HG02973 (cell line): ENCODE data around the gene OVCH1.

Experiments used
- ATAC-seq: cut with Tn5 transposase; IDR thresholded peaks from one replicate; pipeline ENCODE4 v1.9.1; 2021; ENCODE audit warnings: moderate library complexity; ENCODE audit not compliant: unreplicated experiment

OVCH1 gene, protein sequence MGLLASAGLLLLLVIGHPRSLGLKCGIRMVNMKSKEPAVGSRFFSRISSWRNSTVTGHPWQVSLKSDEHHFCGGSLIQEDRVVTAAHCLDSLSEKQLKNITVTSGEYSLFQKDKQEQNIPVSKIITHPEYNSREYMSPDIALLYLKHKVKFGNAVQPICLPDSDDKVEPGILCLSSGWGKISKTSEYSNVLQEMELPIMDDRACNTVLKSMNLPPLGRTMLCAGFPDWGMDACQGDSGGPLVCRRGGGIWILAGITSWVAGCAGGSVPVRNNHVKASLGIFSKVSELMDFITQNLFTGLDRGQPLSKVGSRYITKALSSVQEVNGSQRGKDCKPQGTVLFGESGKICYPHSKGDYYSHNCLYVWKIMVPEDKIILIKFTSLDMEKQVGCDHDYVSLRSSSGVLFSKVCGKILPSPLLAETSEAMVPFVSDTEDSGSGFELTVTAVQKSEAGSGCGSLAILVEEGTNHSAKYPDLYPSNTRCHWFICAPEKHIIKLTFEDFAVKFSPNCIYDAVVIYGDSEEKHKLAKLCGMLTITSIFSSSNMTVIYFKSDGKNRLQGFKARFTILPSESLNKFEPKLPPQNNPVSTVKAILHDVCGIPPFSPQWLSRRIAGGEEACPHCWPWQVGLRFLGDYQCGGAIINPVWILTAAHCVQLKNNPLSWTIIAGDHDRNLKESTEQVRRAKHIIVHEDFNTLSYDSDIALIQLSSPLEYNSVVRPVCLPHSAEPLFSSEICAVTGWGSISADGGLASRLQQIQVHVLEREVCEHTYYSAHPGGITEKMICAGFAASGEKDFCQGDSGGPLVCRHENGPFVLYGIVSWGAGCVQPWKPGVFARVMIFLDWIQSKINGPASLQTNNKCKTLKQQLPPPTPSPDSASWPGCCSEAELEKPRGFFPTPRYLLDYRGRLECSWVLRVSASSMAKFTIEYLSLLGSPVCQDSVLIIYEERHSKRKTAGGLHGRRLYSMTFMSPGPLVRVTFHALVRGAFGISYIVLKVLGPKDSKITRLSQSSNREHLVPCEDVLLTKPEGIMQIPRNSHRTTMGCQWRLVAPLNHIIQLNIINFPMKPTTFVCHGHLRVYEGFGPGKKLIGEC

DNA sequence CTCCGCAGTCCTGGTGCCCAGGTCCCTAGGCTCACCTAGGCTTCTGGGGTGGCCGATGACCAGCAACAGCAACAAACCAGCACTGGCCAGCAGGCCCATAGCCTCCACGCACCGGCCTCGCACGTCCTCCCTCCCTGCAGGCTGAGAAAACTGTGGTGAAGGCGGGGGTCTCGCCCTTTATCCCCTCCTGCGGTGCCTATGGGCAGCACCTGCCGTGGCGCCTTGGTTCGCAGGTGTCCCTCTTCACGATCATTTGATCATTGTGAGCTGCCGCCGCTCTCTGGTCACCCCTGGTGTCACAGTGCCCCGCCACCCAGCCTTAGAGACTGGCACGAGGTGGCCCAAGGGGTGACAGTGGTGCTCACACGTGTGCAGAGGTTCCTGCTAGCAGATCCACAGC is at the start of gene OVCH1:
Gene OVCH1 (minus strand): TSS at position 99 of the 400 bp plus-strand sequence. CDS start 0 bp downstream, at position 99.
- no peak for ATAC-seq

DNA sequence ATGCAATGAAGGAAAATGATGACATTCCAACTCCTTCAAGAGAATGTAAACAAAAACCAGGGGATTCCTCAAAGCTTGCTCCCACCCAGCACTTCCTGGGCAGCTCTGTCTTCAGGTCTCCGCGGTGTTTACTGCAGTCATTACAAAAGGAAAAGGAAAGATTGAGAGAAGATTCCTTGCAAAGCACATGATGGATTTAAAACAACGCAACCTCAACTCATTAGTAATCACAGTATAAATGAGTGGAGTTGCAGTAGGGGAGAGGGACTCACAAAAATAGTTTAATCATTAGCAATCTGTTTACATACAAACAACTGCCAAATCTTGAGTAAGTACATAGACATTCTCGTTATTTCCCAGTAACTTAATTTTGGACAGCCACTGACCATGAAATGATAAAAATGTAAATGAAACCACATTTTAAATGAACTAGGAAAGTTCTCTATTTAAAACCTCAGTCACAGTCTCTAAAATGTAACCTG is 49.7 kb upstream of the OVCH1 start:
- ATAC-seq = no peak

- no peak for ATAC-seq
Observed at GRCh38 chr12:29546000-29546399, 48.5 kb upstream of the OVCH1 start.

GRCh38 chr12:29545102-29545467 is 47.6 kb upstream of the OVCH1 start:
- peak; percentile 77 for ATAC-seq

DNA sequence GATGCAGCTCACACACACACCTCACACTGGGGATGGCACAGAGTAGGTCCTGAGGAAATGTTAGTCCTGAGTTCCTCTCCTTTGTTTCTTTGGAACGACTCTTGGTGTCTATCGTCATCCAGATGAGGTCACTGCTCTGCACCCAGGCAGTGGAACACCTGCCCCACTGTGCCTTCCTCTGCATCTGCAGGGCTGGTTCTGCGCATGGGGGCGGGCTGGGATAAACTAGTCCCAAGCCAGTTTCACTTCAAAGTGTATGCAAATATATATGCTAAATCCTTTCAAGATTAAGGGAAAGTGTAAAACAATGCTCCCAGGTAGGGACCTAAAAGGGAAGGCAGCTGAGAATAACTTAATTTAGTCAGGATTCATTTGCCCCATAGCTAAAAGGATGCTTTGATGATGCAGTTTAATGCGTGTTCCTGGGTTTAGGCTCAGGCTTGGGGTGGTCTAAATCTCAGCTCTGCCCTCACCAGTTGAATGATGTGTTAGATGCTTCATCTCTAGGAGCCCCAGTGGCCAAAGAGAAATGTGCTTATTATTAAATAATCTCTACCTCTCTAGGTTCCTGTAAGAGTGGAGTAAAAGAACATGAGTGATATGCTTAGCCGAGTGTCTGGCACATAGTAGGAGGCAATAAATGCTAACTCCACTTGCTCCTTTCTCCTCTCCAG is 47.1 kb upstream of the OVCH1 start:
- ATAC-seq = peak; percentile 38

- no peak for ATAC-seq
Observed at GRCh38 chr12:29543036-29543435, 45.5 kb upstream of the OVCH1 start.

DNA sequence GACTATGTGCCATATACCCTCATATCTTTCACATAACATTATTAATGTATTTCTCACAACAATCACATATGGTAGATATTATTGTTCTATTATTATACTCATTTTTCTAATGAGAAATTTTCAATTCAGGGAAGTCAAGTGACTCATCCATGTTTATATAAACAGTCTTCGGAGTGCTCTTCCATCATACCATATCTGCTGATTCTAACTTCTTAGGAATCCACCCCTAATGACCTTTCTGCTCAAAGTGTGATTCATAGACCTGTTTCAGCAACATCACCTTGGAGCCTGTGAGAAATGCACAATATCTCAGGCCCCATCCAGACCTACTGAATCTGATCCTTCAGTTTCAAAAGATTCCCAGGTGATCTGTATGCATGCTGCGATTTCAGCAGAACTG is 39.8 kb upstream of the OVCH1 start:
- ATAC-seq = no peak

GRCh38 chr12:29534935-29535334 is 37.4 kb upstream of the OVCH1 start:
- no peak for ATAC-seq

- no peak for ATAC-seq
Observed at GRCh38 chr12:29533815-29534489, 36.5 kb upstream of the OVCH1 start.

DNA sequence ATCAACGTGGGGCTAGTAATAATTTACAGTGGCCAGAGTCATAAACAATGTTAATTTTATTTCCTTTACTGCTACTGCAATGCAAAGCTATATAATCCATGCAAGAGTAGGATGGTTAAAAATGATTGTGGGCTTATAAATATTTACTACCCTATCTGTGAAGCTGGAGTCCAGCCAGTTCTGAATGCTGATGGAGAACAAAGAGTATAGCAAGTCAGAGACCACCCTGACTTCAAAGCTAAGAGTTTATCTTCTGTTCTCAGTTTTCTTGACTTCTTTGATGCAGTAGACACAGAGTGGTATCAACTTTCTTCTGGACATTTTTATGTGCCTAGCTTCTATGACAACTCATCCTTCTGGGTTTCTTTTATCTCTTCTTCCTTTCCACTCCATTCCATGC is 34.0 kb upstream of the OVCH1 start:
- ATAC-seq = no peak

GRCh38 chr12:29530436-29530835 is 33.0 kb upstream of the OVCH1 start:
- no peak for ATAC-seq

GRCh38 chr12:29528161-29528560 is 30.7 kb upstream of the OVCH1 start:
- no peak for ATAC-seq

DNA sequence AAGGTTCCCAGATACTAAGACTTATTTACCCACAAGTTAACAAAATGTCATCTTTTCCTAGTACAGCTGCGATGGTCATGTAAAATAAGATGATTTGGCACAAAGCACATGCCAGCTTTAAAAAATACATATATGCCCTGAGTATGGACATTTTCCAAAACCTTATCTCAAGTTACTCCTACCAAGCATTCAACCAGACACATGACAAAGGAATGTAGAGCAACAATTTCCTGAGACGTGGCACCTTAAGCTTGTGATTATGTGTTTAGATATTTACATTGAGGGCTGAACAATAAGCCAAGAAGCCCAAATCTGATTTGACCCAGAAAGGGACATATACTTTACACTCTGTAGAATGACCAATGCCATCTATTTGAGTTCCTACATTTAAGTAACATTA is 24.5 kb upstream of the OVCH1 start:
- no peak for ATAC-seq

DNA sequence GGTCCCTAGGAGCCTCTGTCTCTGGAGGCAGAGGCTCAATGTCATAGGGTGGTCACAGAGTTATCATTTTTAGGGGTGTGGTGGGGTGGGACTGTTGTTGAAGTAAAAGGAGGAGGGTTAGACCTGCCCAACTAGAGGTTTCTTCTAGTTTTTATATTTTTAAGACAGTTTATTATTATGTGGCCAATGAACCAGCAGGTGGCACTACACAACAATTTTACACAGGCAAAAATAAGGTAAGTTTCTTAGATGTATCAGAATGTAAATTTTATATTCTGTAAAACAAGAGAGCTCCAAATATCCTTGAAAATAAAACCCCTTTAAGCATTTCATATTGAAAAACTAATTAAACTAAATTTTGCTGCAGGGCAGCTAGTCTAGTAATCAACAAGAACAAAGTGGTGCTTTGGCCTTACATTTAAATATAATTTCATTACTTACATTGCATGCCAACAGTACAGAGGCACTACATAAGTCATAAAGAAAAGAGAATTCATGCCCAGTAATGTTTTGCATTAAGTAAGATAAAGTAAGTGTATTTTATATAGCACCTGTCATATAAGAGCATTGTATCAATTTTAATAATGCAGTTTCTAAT is 22.2 kb upstream of the OVCH1 start:
- no peak for ATAC-seq

DNA sequence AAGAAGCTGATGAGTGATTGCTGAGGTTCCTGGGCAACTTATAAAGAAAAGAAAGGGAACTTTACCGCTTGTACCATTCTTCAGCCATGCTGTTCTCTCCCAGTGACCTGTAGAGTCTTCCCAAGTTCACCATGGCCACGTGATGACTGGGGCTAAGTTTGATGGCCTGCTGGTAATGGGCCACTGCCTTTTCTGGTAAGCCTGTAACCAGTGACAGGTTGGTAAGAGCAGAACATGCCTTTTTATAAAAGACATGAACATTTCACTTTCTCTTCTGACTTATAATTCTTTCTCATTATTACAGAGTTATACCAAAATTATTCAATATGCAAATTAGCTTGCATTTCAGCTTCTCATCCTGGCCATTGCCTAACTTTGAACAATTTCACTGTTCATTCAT is 20.9 kb upstream of the OVCH1 start:
- no peak for ATAC-seq

- ATAC-seq = no peak
Observed at GRCh38 chr12:29517264-29517663, 19.8 kb upstream of the OVCH1 start.

- no peak for ATAC-seq
Observed at GRCh38 chr12:29516431-29516875, 19.0 kb upstream of the OVCH1 start.

- no peak for ATAC-seq
Observed at GRCh38 chr12:29510591-29511185, 13.2 kb upstream of the OVCH1 start.

DNA sequence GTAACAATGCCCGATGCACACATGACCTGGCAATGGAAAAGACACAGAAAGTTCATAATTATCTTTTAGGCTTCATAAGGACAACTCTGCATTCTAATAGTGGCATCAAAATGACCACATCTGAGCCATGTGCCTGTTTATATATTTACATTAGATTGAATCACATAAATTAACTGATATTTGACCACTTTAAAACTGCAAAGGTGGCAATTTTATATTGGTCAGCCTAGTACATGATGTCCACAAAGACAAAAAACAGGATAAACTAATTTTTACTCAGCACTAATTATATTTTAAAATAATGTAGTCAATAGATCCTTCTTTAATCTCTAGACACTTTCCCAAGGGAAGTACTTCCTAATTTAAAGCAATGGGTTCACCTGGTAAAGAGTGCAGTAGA is 12.0 kb upstream of the OVCH1 start:
- no peak for ATAC-seq

GRCh38 chr12:29508949-29509348 is 11.5 kb upstream of the OVCH1 start:
- no peak for ATAC-seq
